DOHH2 (cell line): ENCODE data around the gene SPDYE2.
"Not testable (repeated sequence)": the region's sequence is repeated elsewhere in the genome, so short reads cannot be mapped to it uniquely, and the experiment has no call there.

Experiments used
- CTCF ChIP-seq: fragments of 200-600 bp; sonication (generic); IDR thresholded peaks from one replicate; pipeline ENCODE4 v1.5.1; 2014; ENCODE audit warnings: antibody characterized with exemption, mild to moderate bottlenecking, low read depth, low read length; ENCODE audit not compliant: poor library complexity, severe bottlenecking
- EZH2phosphoT487 ChIP-seq: fragments of 200-600 bp; sonication (generic); IDR thresholded peaks from 2 replicates; pipeline ENCODE4 v1.6.1; 2017; ENCODE audit warnings: borderline replicate concordance, mild to moderate bottlenecking, antibody characterized with exemption, low read length, moderate library complexity, mixed read lengths

GRCh38 chr7:102516951-102517350, 34.1 kb upstream of the SPDYE2 start:
- TF ChIP-seq CTCF, EZH2phosphoT487: not testable (repeated sequence)
